Measurements from ENCODE around the gene OR6N1.

The OR6N1 gene, protein sequence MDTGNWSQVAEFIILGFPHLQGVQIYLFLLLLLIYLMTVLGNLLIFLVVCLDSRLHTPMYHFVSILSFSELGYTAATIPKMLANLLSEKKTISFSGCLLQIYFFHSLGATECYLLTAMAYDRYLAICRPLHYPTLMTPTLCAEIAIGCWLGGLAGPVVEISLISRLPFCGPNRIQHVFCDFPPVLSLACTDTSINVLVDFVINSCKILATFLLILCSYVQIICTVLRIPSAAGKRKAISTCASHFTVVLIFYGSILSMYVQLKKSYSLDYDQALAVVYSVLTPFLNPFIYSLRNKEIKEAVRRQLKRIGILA

DNA sequence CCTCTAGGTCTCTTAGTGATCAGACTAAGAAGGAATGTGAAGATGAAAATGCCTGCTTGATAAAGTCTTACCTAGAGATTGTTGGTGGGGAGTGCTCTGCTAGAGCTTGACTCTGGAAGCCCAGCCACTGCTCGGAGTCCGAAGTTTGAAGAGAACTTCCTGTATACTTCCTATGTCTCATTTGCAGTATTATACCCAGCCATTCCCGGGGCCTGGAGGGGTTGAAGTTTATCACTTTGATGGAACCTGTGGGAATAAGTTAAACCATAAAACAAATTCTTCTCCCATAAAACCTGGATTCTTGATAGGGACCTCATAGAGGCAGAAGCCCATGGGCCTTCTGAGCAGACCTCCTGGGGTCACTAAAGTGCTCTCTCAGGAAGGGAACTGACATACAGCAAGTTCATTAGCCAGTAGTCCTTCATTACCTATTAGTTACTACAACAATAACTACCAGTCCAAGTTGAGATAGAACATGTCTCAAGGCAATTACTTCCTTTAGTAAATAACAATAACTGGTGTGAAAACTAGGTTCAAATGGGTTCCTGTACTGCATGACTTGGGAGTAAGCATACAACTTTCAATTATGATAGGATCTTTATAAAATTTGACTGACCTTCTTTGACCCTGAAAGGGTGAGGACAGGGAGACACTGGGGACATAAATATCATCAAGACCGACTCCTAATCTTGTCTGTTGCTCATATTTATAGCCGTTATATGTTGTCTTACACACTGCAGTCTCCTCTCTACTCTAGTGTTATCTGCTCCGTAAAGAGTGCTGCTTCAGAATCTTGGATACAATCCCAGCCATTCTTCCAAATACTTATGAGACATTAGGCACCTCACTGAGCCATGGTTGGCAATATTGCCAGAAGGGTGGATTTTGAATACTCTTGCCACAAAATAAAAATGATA, at the start of gene OR6N1:
Gene OR6N1 (minus strand): TSS at position 246 of the 917 bp plus-strand sequence. CDS start 5,513 bp downstream, outside the sequence.
- no peak for DNase-seq

DNA sequence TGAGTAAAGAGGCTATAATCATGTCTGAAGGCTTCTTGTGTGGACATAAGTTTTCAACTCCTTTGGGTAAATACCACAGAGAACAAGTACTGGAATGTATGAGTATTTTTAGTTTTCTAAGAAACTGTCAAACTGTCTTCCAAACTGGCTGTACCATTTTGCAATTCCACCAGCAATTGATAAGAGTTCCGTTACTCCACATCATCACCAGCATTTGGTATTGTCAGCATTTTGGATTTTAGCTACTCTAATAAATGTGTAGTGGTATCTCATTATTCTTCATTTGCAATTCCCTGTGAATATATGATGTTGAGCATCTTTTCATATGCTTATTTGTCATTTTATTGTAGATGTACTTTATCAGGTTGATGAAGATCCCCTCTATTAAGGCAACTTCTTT, 49.7 kb upstream of the OR6N1 start:
- DNase-seq, result no peak

DNA sequence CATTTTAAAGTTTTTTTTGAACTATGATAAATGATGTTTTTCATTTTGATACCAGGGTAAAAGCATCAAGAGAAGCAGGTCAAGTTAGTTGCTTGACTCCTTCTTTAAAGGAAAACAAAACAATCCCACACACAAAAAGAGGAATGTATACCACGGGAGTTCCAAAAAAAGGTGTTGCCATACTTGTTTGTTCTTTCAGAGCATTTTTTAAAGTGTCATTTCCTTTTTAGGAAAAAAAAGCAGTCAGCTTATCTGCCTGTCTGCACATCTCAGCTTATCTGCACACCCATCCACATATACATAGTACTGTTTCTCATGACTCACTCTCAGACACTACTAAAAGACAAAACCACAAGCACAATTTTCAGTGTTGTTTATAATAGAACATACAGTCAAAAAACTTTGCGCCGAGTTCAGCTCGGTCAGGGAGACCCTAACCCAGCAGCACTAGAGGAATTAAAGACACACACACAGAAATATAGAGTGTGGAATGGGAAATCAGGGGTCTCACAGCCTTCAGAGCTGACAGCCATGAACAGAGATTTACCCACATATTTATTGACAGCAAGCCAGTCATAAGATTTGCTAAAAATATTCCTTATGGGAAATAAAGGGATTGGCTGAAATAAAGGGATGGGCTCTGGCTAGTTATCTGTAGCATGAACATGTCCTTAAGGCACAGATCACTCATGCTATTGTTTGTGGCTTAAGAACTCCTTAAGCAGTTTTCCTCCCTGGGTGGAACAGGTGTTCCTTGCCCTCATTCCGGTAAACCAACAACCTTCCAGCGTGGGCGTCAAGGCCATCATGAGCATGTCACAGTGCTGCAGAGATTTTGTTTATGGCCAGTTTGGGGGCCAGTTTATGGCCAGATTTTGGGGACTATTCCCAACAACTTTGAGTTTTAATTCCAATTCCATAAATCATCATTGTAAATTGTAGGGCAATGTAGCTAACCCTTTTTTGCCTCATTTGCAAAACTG, 47.8 kb upstream of the OR6N1 start:
- no peak for DNase-seq

DNA sequence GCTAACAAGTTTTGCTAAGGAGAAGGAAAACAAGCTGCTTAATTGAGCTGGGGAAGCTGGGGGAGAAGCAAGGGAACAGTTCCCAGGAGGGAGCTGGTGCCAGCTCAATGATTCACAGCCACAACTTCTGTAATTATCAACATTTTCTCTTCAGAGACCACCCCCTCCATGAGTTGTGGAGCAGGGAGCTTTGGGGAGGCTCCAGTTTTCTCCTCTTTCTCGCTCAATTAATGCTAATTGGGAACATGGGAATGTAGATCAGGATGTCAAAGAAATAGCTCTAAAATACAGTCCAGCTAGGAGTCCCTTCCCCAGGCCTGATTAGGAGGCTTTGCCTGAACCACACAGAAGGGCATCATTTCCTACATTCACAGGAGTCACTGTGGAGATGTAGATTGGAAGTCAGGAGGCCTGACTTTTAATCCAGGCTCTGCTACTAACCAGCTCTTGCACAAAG, 47.0 kb upstream of the OR6N1 start:
- no peak for DNase-seq

DNA sequence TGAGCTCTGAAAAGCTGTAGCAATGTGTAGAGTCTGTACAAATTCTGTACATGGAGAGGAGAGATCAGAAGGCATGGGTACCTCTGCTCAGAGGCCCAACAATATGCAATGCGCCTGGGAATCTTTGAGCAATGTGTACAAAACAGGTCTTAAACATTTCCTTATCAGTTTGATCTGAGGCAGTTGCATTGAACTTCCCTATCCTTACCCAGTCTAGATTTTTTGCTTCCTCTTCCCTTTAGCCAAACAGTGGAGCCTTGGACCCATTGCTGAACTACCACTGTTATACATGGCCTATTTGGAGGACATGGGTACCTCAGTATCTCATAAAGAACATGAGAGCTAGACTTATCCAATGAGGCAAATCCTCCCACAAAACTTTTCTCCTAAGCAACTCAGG, 46.6 kb upstream of the OR6N1 start:
- no peak for DNase-seq

DNA sequence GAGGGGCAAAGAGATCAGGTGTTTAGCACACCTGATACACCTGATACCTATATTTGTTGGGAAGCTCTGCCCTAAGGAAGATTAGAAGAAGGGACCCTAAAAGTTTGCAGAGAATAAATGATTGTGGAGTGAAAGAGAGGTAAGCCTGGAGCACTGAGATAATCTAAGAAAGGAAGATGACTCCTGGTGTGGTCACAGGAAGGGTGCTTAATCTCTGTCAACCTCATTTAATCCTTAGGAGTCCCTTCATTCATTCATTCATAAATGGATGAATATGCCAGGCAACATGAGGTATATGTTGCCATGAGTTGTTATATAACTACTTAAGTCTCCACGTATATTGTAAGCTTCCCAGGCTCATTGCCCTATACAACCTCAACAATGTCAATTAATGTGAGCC, 43.0 kb upstream of the OR6N1 start:
- DNase-seq, result no peak

DNA sequence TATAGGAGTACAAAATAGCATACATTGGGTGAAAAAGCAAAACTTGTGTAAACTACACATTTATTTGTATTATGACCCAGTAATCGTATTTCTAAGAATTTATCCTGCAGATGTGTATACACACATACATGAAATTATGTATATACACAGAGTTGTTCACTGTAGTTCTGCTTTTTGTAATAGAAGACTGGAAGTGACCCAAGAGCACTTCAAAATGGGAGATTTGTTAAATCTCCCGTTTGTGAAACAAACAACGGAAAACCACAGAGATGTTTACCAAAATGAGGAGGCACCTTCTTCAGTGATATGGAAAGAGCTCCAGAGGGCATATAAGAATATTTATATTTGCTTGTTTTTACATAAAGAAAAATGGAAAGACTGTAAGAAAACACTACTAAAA, 41.2 kb upstream of the OR6N1 start:
- no peak for DNase-seq

DNA sequence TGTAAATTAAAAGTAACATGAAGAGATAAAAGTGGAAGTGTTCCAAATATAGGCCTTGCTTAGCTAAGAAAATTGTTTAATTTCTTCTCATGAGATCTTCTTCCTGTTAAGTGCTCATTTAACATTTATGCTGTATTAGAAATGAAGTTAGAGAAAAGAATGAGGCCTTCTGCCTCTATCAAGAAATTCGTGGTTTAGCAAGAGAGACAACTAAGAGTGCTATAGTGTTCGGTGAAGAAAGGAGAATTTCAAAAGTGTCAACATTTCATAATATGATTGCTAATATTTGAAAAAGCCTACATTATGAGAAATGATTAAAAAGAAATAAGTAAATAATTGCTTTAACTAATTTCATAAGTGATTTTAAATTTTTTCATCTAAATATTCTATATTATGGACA, 40.3 kb upstream of the OR6N1 start:
- no peak for DNase-seq

DNA sequence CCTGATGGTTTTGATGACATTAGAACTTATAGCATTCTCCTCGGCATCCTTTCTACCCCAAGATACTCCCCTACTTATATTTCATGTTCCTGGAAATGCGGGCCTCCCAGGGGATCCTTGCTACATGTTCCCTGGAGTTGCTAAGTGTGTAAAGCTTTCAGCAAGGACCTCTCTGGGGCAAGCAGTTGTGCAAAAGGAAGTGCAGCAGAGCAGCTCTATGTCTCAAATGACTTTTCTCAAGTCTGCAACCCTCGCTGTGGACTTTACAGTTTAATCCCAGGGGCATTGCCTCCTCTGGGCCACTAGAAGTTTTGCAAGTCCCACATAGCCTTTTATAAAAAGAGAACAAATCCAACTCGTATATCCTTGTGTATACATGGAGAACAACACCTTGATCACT, 38.3 kb upstream of the OR6N1 start:
- DNase-seq, result no peak

DNA sequence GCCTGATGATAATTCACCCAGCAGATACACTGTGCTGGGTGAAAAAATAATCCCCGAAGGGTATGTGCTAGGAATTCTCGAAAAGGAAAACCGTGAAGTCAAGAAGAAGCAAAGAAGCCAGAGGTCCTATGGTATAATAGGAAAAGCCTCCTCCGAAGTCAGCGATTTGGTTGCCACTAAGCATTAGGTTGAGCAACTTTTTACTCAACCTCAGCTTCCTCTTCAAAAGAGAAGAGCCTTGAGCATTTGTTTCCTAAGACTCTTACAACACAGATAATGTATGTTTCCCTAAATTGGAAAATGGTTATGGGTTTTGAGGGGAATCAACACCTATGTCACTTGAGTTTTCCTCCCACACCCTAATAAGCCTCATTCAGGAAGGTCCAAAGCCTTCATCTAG, 37.9 kb upstream of the OR6N1 start:
- no peak for DNase-seq

DNA sequence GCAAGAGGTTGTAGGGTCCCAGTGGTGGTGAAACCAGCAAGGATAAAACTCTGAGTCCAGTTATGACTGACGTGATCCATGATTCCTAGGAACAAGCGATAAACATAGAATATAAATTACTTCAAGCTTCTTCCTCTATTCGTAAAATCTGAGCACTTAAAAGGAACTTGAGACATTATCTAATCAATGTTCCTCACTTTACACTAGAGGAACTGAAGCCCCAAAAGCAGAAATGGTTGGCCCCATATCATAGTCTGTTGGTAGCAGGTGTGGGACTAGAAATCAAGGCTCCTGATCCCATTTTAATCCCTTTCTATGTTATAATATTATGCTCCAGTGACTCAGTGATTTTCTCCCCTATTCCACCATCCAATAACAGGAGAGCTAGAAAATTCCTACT, 37.3 kb upstream of the OR6N1 start:
- DNase-seq, result no peak

DNA sequence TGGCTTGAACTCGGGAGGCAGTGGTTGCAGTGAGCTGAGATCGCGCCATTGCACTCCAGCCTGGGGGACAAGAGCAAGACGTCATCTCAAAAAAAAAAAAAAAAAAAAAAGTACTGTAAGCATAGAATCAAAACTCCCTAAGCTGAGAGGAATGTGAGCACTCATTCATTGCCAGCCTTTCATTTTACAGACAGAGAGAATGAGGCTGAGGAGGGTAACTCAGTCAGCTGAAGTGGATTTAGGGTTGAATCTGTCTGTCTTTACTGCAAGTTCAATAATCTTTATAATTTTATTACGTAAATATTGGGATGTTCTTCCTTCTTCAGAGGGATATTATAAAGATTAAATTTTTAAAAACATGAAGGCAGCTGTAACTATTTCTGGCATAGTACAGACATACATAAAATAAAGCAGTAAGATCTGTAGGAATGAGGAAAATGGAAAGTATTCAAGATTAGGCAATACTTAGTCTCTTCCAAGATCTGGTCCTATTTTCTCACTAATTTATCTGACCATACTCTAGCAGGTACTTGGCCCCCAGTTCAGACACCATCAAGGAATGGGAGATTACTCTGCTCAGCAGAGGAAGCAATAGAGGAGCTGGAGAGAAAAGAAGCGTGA, 35.0 kb upstream of the OR6N1 start:
- no peak for DNase-seq

DNA sequence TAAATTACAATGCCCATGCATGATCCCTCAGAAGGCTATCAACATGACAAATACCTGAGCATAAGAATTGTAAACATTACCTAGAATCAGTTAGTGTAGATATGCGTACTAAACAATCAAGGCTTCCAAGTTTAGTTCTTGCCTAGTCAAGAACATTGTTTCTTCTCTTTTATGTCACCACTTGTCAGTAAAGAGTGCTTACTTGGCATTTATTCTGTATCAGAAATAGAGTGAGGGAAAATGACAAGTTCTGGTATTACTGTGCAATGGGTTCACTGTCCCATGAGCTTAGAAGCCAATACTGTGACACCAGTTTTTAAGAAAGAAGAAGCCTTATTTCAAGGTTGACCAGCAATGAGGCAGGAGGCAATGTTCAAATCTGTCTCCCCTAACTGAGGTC, 31.7 kb upstream of the OR6N1 start:
- DNase-seq, result no peak

DNA sequence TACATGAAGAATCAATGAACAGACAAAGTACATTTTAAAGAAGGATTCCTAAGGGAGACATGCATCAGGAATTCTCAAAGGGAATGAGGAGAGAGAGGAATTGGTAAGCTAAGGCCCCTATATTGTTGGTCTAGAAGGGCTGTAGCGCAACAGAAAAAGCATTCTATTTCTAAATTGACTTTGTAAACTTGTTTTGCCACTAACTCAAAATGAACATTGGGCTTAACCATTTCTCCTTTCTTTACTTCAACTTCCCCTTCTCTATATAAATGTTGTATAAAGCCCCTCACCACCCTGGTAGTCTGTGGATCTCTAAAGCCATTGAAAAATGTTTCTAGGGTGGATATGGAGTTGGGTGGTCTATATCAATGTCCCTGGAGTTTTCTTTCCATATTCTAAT, 29.4 kb upstream of the OR6N1 start:
- DNase-seq, result no peak

DNA sequence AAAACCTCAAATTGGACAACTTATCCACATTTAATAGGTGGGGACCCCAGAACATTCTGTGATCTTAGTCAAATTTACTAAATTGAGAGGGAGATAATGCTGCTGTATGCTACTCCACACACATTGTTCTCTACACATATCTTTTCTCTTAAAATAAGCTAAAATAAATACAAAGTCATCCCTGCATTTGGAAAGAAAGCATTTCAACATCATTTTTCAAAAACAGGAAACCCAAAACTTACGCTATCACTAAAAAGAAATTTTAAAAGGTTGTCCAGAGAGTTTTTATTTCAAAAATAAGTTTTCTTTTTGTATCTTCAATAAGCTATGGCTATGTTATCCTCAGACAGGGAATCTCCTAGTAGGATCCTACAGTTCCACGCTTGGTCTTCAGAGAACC, 28.5 kb upstream of the OR6N1 start:
- DNase-seq, result no peak

DNA sequence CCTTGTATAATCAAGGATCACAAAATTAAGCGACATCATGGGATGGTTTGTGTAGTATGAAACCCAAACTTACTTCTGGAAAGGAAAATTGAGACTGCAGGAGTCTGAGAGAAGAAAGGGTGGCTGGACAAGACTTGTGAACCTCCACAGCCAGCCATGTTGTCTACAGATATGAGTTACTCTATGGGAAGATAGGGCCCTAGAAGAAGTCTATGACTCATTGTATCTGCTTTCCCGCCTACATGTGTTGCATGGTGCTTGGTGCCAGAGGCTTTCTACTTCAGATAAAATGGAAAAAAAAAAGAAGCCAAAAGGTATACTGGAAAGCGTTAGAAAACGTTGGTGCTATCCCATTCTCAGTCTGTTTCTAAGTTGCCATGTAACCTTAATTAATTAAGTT, 27.7 kb upstream of the OR6N1 start:
- no peak for DNase-seq

DNA sequence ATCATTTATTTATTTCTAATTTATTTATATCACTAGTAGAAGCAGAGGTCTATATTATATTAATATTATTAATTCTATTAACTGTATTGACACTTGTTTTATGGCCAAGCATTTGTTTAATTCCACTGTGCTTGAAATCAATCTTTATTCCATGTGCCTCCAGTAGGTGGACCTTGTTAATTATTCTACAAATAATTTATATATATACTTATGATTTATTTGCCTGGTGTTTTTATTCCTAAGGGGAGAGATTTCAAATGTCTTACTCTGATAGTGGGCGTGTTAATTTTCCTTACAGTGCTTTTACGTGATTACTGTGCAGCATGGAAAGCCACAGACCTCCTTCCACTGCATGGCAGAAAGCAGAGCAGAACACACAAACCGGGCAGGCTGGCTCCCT, 26.5 kb upstream of the OR6N1 start:
- DNase-seq, result no peak

DNA sequence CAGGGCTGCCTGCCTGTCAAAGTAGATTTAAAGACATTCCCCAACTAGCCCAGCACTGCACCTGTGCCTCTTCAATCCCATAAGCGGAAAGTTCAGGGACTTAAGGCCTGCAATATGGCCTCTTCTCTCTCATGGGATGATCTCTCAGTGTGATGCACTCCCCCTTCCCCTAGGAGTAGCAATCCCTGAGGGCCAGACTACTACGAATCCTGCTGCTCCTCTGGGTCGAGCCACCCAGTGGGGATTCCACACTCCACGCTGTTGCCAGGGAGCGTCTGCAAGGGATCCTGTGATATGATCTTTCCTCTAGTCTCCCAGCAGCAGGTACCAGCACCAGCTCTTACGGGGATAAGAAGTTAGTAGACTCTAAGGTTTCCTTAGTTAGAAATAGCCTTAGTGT, 22.3 kb upstream of the OR6N1 start:
- DNase-seq, result no peak

DNA sequence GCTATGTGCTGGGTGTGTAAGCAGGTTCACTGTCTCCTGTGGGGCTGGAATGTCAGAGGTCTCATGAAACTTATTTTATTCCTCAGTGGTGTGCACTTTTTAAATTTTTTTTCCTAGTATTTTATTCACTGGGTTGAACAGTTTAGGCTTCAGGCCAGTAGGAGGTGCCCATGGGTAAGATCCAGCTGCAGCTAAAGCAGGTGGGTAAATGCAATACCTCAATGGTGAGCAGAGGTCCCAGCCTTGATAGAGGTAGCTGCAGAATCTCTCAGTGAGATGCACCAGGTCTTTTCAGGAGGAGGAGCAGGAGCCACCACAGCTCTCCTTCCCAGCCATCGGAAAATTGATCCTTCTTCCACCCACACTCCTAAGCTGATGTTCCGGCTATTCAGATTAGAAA, 21.6 kb upstream of the OR6N1 start:
- no peak for DNase-seq

DNA sequence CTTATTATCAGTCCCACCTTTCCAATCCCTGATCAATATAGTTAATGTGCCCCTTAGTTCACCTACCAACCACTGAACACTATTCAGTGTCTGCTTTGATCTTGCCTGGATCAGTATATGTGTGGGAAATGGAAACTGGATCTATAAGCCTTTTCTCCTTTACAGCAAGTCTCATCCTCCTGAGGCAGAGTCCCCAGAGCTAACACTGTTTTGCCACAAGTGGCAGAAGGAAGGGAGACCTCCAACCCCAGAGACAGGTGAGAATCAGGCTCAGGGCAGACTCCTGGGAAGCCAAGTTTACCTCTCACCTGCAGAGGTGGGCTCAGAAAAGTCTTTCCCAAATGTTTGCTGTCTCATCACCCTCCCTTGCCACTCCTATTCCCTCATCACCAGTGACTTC, 9.1 kb upstream of the OR6N1 start, which contains the start of gene OR6N2:
Gene OR6N2 (minus strand): TSS at position 101 of the 400 bp plus-strand sequence. CDS start 3,569 bp downstream, outside the sequence.
- DNase-seq, result no peak

DNA sequence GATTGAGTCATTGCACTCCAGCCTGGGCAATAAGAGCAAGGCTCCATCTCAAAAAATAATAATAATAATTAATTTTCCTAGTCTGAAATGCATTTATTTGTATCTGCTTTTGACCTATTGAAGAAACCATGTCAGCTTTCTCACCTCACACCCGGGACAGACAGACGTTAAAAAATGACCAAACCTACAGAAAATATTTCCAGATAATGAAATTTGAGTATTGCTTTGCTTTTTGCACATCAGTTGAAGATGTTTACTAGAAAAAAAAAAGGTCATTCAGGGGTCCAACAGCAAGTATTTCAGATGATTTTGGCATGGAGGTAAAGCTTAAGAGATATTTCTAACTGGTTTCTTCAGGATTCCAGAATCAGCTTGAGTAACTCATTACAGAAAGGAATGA, 17.6 kb downstream of the OR6N1 start, which contains the start of gene OR6K6:
Gene OR6K6 (plus strand): TSS at position 301 of the 400 bp plus-strand sequence. CDS start 168 bp downstream, outside the sequence.
- DNase-seq, result no peak

DNA sequence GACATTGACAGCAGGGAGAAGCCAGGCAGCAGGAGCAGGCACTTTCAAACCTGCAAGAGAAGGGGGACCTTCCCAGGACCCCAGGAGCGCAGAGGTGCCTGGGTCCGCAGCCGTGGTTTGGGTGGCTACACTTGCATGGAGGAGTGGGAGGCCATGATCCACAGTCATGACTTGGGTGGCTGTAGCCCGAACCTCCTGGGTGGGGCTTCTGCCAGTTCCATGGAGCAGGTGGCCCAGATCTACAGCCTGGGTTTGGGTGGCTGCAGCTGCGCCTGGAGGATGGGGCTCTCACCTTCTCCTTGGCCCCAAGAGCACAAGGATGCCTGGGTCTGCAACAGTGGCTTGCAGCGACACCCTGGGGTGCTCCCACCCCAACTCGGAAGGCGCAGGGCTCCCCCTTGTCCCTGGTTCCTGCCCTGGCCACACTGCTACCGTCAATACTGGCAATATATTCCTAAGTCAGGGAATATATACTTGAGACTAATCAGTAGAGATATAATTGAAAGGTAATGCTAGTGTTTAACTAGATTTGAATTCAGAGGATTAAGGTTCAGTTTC, 19.8 kb downstream of the OR6N1 start:
- no peak for DNase-seq
